Fibroblast of upper back skin (primary cell): ENCODE data around the gene FOXF1.

Experiments
- DNase-seq: peaks from one replicate; pipeline ENCODE4 v3.0.0-alpha.2; 2013

FOXF1 gene

GRCh38 chr16:86492961-86493629, 17.2 kb upstream of the FOXF1 start:
- DNase-seq, result no peak

- no peak for DNase-seq
Measured at GRCh38 chr16:86494039-86494564, 16.2 kb upstream of the FOXF1 start.

GRCh38 chr16:86494565-86495356, 15.6 kb upstream of the FOXF1 start:
- no peak for DNase-seq

GRCh38 chr16:86495357-86495701, 15.0 kb upstream of the FOXF1 start:
- no peak for DNase-seq

- no peak for DNase-seq
Measured at GRCh38 chr16:86495756-86496261, 14.5 kb upstream of the FOXF1 start.

- DNase-seq, result no peak
Measured at GRCh38 chr16:86496262-86496928, 13.9 kb upstream of the FOXF1 start.

- DNase-seq, result no peak
Measured at GRCh38 chr16:86496929-86497461, 13.3 kb upstream of the FOXF1 start.

GRCh38 chr16:86497551-86498021, 12.7 kb upstream of the FOXF1 start:
- no peak for DNase-seq

- DNase-seq, result no peak
Measured at GRCh38 chr16:86498155-86498670, 12.1 kb upstream of the FOXF1 start.

GRCh38 chr16:86498671-86499439, 11.5 kb upstream of the FOXF1 start:
- DNase-seq, result peak; percentile 36

- DNase-seq, result no peak
Measured at GRCh38 chr16:86499440-86499786, 10.9 kb upstream of the FOXF1 start.

- no peak for DNase-seq
Measured at GRCh38 chr16:86499889-86500707, 10.2 kb upstream of the FOXF1 start.

GRCh38 chr16:86500708-86501510, 9.4 kb upstream of the FOXF1 start:
- DNase-seq, result no peak

- DNase-seq, result no peak
Measured at GRCh38 chr16:86501989-86502855, 8.1 kb upstream of the FOXF1 start.

- no peak for DNase-seq
Measured at GRCh38 chr16:86502856-86503748, 7.2 kb upstream of the FOXF1 start.

- no peak for DNase-seq
Measured at GRCh38 chr16:86503830-86504229, 6.5 kb upstream of the FOXF1 start.

- no peak for DNase-seq
Measured at GRCh38 chr16:86504315-86505184, 5.8 kb upstream of the FOXF1 start.
